ENCODE data around the gene MTCH1.

The MTCH1 gene

DNA sequence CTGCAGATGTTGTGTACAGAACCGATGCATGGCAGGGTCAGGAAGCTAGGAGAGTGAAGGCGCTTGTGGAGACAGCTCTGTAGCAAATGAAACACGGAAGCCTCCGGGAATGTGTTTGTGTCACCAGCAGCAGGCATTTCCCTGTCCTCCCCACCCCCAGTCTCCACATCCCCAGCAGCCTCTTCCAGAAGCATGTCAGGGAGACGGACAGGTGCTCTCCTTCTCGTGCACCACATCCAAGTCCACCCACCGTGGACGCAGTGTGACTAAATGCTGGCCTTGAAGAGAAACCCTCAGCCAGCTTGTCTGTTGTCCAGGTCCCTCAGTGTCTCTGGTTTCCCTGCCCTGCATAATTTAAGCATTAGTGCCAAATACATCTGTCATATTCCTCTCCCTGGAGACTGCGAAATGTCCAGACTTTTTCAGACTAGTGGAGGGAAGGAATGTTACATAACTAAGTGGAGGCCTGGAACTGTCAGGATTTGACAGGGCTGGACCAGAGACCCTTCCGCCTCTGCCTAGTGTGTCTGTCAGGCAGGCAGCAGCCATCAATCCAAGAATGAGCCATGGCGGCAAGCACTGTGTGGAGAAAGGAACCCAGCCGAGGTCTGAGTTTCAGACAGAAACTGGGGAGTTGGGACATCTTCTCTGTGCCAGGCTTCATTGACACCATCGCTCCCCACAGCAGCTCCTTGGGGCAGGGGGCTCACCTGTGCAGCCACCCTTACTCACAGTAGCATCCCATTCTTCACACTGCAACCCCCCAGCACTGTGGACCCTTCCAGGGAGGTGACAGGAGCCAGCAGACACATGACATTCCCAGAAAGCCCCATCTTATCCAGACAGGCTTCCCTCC, 58.1 kb downstream of the MTCH1 start:
- no peak for DNase-seq (ENCODE audit: low read depth, low spot score)

DNA sequence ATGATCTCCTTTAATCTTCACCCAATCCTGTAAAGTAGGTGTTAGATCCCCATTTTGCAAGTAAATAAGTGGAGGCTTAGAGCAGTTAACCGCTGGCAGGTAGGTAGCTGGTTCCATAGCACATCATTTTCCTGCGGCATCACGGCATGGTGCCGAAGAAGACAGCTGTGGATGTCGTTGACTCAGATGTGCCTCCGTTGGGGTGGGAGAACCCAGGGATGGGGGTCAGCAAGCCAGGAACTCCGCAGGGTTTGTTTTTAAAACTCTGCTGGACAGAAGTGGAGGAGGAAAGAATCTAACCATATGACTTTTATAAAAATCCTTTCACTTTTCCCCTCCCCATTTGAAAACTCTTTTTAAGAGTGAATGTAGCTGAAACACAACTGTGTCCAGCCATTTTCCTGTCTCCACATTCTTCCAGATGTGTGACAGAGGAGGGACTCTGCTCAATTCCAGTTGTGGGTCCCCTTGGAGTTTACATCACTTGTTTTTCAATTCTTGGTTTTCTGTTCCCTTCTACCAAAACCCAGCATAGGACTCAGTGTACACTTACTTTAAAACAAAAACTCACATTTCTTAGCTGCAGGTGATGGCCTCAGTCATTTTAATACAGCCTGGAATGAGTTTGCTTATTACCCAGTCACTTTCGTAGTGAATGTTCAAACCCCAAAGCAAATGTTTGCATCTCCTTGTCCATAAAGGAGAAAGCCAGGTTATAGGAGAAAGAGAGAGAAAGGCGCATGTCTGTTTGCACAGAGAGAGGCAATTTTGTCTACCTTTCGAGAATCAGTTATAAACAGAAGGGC, 59.1 kb downstream of the MTCH1 start:
- DNase-seq (ENCODE audit: low read depth, low spot score), result no peak

DNA sequence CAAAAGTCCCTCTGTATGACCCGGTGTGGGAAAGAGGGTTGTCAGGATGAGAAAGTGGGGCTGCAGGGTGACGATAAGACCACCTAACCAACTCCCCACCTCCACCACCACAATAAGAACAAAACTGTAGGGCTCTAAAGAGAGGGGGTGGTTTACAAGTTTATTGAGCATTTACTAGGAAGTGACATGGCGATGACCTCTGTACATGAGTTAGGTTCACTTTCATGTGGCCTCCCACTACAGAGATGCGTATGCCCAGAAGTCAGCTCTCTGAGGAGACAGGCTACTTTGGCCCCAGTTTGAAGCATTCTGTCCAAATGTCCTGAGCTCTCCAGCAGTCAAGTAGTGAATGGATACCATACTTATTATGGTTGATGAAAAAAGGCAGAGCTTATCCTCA, 60.2 kb downstream of the MTCH1 start:
- no peak for DNase-seq (ENCODE audit: low read depth, low spot score)

DNA sequence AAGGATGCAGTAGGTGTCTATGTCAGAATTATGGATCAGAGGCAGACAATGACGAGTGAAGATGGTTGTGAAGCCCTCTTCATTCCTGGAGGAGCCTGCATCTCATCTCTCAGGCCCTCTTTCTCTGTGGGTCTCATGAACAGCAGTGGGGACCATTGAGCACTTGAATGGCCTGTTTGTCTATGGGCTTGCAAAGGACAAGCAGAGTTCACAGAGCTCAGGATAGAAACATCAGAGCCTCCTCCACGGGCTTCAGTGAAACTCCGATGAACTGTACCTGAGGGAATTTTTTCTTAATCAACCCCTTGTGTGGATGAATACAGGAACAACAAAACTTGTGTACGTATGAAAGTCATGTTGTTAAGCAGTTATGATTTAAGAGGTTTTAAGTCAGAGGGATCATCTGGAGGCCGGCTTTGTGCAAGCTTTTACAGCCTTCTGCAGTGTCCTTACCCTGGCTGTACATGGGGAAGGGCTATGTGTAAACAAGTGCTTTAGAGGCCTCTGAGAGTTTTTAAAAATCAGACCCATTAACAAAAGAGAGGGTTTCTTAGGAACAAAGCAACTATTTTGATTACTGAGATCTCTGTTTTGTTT, 61.1 kb downstream of the MTCH1 start:
- DNase-seq (ENCODE audit: low read depth, low spot score), result no peak

DNA sequence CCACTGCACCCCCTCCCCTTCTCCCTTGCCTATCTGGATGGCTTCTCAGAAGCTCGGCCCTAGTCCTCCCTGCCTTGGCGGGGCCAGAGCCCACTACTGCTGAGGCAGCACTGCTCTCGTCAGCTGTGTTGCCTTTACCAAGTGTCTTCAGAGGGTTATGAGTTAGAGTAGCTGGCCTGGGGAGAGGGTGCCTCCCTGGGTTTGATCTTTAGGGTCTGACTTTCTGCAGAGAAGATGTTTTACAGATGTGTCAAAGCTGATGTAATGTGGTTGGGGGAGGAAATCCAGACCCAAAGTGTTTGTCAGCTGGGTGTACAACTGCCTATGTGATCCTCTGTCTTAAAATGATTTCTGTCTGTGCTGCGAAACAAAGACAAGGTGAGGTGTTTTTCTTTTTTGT, 61.9 kb downstream of the MTCH1 start:
- no peak for DNase-seq (ENCODE audit: low read depth, low spot score)

DNA sequence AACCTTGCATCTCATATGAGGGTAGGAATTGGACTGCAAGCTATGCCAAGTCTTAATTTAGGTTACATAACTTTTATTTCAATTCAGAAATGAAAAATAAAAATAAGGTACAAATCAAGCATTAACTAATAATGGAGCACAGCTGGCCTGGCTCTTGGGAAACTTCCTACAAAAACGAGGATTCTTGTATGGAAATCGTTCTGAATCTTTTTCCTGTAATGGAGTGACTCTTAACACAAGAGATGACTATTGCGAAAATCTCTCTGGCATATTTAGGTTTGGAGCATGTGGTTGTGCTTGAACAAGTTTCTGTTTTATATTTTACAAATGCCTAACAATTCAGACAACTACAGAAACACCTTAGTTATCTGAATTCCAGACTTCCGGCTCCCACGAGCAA, 65.5 kb downstream of the MTCH1 start:
- DNase-seq (ENCODE audit: low read depth, low spot score), result no peak

DNA sequence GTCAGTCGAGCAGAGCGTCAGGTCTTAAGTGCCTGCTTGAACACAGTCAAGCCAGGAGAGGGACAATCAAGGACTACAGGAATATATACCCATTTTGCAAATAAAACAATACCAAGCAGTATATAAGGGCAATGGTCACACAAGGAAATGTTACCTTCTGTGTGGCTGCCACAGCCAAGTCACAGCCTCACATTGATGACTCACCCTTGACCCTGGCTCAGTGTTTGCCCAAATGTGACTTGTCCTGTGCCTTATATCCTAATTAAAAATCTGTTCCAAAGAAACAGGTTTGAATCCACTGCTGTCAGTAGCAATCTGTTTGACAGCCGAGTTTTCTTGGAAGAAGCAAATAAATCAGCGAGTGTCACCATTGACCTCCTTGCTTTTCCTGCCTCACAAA, 65.9 kb downstream of the MTCH1 start:
- no peak for DNase-seq (ENCODE audit: low read depth, low spot score)
